ENCODE measurements around the gene S100Z.
"Not testable (repeated sequence)": the region's sequence is repeated elsewhere in the genome, so short reads cannot be mapped to it uniquely, and the experiment has no call there.

The S100Z gene

GRCh38 chr5:76822105-76822731 lies 27.6 kb upstream of the S100Z start:
- DNase-seq; intact Hi-C loops (cut with DNase I): not testable (repeated sequence)

GRCh38 chr5:76826416-76826815 lies 23.4 kb upstream of the S100Z start:
- DNase-seq; intact Hi-C loops (cut with DNase I): not testable (repeated sequence)

DNA sequence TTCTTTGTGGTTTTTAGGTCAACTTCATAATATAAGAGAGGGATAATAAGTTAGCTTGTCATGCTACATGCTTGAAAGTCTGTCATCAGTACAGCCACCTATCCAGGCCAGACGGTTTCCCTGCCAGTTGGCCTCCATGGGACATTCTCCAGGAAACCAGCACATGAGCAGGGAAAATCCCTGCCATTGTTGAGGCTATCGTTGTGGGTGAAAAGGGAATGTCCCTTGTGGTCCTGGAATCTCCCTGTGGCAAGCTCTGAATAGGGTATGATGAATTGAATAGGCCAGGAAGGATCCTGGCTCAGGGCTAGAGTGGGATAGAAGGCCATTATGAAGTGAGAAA lies 18.7 kb upstream of the S100Z start:
- no peak for DNase-seq
- intact Hi-C loops (cut with DNase I): no loop called here

DNA sequence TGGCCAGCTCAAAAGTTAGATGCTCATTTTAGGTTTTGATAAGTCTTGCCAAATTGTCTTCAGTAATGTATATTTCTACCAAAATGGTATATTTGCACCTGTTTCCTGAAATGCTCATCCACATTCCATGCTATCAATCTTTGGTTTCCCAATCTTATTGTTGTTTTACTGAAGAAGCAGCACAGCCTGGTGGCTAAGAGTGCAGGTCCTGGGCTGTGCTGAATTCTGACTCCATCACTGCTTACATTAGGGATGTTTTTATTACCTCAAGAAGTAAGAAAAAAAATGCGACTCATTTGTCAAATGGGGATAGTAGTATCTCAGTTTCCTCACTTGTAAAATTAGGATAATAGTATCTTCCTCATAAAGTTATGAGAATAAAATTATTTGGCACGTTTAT lies 13.6 kb upstream of the S100Z start:
- intact Hi-C loops (cut with DNase I): no loop called here
- DNase-seq: no peak

DNA sequence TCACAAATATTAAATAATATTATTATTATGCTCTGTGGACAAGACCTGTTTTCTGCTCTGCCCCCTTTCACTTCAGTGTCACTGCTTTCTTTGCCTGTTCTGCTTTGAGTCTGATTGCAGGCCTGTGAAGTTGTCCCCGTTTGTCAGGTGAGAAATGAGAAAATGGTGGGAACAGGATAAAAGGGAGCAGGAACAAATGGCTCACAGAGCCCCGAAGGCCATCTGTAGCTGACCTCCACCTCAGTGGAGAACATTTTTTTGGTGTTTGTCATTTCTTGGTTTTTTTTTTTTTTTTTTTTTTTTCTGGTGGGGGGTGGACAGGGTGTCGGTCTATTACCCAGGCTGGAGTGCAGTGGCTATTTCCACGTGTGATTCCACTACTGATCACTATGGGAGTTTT lies 13.2 kb upstream of the S100Z start:
- intact Hi-C loops (cut with DNase I): no loop called here
- DNase-seq: no peak

DNA sequence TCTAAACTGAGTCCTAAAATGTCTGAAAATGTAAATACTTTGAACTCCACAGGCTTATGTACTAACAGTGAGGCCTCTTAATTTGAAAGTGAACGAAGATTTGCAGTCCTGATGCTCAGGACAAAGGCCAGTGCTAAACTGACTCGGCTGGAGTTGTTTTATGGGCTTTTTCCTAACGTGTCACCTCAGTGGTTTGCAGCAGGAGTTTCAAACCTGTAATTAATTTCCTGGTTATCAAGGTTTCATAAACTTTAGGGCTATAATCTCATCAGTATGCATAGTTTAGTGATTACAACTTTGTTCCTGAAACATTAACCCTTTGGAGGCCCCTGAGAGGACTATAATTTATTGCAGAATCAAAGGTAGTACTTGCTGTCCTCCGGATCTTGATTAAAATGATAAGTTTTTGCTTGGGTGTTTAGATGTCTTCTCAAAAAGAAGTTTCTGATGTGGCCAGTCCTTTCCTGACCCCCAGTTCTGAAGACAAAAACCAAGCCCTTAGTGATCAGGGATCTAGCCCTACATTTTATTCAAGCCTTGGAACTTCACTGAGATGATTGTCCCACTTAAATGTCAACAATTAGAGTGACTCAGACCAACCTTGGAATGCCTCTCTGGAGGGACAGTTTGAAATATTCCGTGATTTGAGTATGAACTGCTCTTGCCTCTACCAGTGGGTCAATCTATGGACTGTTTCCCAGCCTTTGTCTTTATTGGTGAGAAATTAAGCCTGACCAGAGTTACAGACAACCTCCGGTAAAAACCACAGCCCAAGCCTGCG lies 11.1 kb upstream of the S100Z start:
- intact Hi-C loops (cut with DNase I): no loop called here
- DNase-seq: no peak

DNA sequence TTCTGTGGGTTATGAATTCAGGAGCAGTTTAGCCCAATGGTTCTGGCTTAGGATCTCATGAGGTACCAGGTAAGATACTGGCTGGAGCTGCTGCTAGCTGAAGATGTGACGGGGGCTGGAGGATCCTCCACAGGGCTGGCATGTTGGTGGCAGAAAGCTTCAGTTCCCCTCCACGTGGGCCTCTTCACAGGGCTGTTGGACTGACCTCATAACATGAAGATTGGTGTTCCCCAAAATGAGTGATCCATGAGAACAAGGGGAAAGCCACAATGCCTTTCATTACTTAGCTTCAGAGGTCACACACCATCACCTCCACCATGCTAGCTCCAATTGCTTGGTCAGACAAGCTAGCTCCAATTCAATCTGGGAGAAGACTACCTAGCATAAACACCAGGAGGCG lies 8.5 kb upstream of the S100Z start:
- DNase-seq: no peak
- intact Hi-C loops (cut with DNase I): no loop called here

GRCh38 chr5:76845890-76846289 lies 3.9 kb upstream of the S100Z start:
- intact Hi-C loops (cut with DNase I): no loop called here
- DNase-seq: no peak

- DNase-seq: no peak
- intact Hi-C loops (cut with DNase I): no loop called here
Observed at GRCh38 chr5:76850543-76851145, 830 bp downstream of the S100Z start.

DNA sequence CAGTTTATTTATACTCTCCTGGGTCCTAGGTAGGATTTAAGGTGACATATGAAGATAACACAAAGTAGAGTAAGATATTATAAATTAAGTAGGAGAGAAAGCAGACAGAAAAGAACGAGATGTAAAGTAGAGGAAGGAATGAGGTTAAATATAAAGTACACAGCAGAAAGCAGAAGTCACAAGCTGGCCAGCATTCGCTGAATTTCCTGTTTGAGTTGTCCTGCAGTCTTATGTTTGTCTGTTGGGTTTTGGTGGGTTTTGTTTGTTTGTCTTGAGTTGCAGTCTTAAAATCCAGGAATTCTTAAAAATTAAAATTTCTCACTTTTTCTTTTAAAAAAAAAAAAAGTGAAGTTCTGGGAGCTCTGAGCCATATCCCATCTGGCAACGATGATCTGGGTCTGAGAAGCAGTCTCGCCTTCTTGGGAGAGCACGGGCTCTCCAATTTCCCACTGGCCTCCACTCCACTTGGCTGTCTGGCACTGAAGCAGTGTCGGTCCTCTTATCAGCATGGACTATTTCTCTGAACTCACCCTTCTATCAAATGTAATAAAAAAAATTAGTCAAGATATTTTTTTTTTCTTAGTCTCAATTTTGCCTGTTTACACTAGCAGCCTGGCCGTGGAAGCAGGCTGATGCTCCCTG lies 2.0 kb downstream of the S100Z start:
- intact Hi-C loops (cut with DNase I): no loop called here
- DNase-seq: no peak

- no peak for DNase-seq
- intact Hi-C loops (cut with DNase I): no loop called here
Observed at GRCh38 chr5:76852772-76853171, 3.0 kb downstream of the S100Z start.

DNA sequence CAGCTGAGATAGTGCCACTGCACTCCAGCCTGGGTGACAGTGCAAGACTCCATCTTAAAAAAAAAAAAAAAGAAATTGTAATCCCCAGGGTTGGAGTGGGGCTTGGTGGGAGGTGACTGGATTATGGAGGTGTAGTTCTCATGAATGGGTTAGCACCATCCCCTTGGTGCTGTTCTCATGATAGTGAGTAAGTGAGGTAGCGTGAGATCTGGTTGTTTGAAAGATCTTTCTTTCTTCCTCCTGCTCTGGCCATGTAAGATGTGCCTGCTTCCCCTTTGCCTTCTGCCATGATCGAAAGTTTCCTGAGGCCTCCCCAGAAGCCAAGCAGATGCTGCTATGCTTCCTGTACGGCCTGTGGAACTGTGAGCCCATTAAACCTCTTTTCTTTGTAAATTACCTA lies 3.9 kb downstream of the S100Z start:
- intact Hi-C loops (cut with DNase I); DNase-seq: not testable (repeated sequence)

DNA sequence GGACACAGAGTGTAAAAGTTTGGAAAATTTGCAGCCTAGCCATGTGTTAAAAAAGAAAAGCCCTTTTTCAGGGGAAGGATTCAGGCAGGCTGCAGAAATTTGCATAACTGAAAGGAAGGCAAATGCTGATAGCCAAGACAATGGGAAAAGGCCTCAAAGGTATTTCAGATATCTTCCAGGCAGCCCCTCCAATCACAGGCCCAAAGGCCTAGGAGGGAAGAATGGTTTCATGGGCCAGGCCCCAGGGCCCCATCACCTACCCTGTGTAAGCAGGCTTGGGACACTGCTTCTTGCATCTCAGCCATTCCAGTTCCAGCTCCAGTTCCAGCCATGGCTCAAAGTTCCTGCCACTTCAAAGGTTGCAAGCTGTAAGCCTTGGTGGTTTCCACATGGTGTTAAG lies 4.8 kb downstream of the S100Z start:
- intact Hi-C loops (cut with DNase I): no loop called here
- DNase-seq: no peak

DNA sequence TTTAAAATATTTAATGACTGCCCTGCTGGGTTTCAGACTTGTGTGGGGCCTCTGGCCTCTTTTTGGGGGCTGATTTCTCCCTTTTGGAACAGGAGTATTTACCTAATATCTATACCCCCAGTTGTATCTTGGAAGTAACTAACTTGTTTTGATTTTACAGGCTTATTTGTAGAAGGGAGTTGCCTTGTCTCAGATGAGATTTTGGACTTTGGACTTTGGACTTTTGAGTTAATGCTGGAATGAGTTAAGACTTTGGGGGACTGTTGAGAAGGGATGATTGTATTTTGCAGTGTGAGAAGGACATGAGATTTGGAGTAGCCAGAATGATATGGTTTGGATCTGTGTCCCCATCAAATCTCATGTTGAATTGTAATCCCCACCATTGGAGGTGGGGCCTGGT lies 5.7 kb downstream of the S100Z start:
- intact Hi-C loops (cut with DNase I); DNase-seq: not testable (repeated sequence)

DNA sequence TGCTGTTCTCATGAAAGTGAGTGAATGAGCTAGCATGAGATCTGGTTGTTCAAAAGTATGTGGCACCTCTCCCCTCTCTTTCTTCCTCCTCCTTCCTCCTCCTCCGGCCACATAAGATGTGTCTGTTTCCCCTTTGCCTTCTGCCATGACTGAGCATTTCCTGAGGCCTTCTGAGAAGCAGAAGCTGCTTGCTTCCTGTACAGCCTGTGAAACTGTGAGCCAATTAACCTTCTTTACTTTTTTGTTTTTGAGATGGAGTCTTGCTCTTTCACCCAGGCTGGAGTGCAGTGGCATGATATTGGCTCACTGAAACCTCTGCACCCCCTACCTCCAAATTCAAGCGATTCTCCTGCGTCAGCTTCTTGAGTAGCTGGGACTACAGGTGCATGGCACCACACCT lies 6.1 kb downstream of the S100Z start:
- intact Hi-C loops (cut with DNase I): no loop called here
- DNase-seq: no peak

GRCh38 chr5:76856800-76857199 lies 7.0 kb downstream of the S100Z start:
- DNase-seq; intact Hi-C loops (cut with DNase I): not testable (repeated sequence)

DNA sequence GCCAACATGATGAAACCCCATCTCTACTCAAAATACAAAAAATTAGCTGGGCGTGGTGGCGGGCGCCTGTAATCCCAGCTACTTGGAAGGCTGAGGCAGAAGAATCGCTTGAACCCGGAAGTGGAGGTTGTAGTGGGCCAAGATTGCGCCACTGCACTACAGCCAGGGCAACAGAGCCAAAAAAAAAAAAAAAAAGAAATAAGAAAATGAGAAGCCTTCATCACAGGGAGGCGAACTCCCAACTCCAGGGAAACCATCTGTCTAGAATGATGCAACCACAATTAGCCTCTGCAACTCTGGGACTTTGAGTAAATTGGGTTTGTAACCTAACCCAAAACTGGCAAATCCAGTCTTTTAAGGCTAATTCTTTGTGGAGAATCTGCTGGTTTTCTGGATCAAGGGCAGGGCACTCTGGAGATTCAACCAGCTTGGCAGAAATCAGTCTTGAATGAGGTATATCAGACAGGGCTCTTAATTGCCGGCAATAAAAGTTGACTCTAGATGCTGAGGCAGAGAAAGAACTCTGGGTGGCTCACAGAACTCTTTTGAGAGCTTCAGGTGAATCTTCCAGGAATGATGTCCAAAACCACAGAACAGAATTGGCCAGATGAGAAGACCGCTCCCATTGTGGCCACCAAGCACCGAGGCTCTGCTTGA lies 9.9 kb downstream of the S100Z start:
- intact Hi-C loops (cut with DNase I): no loop called here
- no peak for DNase-seq

DNA sequence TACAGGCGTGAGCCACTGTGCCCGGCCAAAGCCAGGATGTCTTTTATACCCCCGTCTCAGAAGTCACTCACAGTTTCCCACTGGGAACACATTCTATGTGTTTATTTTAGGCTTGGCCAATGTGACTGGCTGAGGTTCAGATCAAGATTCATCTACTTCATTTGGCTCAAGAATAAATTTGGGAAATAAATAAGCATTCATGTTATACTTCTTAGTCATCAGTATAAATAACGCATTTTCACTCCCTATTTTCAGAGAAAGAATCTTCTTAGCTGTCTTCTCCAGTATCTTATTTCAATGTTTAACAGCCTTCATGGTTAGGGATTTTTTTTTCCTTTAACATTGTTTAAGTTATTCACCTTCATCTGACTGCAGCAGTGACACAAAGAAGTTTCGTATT lies 11.8 kb downstream of the S100Z start:
- intact Hi-C loops (cut with DNase I): no loop called here
- no peak for DNase-seq

- intact Hi-C loops (cut with DNase I): no loop called here
Observed at GRCh38 chr5:76863001-76863400, 13.2 kb downstream of the S100Z start.

DNA sequence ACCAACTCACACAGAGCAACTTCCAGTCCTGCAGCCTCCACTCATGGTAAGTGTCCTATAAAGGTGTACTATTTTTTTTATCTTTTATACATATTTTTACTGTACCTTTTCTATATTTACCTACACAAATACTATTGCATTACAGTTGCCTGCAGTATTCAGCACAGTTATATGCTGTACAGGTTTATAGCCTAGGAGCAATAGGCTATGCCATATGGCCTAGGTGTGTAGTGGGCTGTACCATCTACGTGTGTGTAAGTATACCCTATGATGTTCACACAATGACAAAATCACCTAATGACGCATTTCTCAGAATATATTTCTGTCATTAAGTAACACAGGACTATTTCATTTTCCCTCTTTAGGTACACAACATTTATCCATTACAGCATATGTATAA lies 16.7 kb downstream of the S100Z start:
- no peak for DNase-seq
- intact Hi-C loops (cut with DNase I): loop anchor here (5.0 kb wide), 2 partner anchors 211 to 626 kb away; partner anchors contain the start of gene WDR41

More at GRCh38 chr5:76863001-76863400, 13.2 kb downstream of the S100Z start:
- no peak for DNase-seq

- intact Hi-C loops (cut with DNase I): loop anchor here (5.0 kb wide), 2 partner anchors 210 to 625 kb away; partner anchors contain the start of gene WDR41
- no peak for DNase-seq
Observed at GRCh38 chr5:76867038-76867437, 17.2 kb downstream of the S100Z start.
